K562 (cell line): ENCODE measurements around the gene FIGLA. TPM values are rescaled to one million over a fixed set of nuclear protein-coding genes. Genes with fewer than 3 reads are reported as not detected.

Source experiments
- ARID3A ChIP-seq: IDR thresholded peaks from 2 replicates; pipeline ENCODE4 v1.6.1; 2012; ENCODE audit warnings: low read depth, low read length, improper control_type of control experiment, borderline replicate concordance
- ATF6 ChIP-seq: sonication (generic); formaldehyde crosslinking; IDR thresholded peaks from 2 replicates; pipeline ENCODE4 v1.4.0; 2020; ENCODE audit warnings: mild to moderate bottlenecking, missing genetic modification reagents
- ATF7 ChIP-seq: fragments of 450-650 bp; IDR thresholded peaks from 2 replicates; pipeline ENCODE4 v1.7.1; 2014; ENCODE audit warnings: mild to moderate bottlenecking, moderate library complexity
- CREB3L1 ChIP-seq: fragments of 450-650 bp; IDR thresholded peaks from 2 replicates; pipeline ENCODE4 v1.6.1; 2014; ENCODE audit warnings: low read depth, mild to moderate bottlenecking, moderate library complexity, borderline replicate concordance
- MLX ChIP-seq, 2 experiments: fragments of 450-650 bp in 1 of 2; sonication (generic) in 1 of 2; formaldehyde crosslinking; conservative IDR thresholded peaks; 2 replicates each; pipeline versions ENCODE4 v1.4.0 to v1.8.1; 2020 to 2022; ENCODE audit warnings: mild to moderate bottlenecking in 1 of 2, missing genetic modification reagents in 1 of 2
- NR1H2 ChIP-seq: sonication (generic); formaldehyde crosslinking; IDR thresholded peaks from 2 replicates; pipeline ENCODE4 v1.4.0; 2020; ENCODE audit warnings: mild to moderate bottlenecking, missing genetic modification reagents
- PURB ChIP-seq: sonication (generic); formaldehyde crosslinking; IDR thresholded peaks from 2 replicates; pipeline ENCODE4 v1.9.0; 2021; ENCODE audit warnings: low read depth, mild to moderate bottlenecking, missing genetic modification reagents
- TAF1 ChIP-seq: IDR thresholded peaks from 2 replicates; pipeline ENCODE4 v1.6.1; 2011; ENCODE audit warnings: mild to moderate bottlenecking, low read length, moderate library complexity; ENCODE audit not compliant: insufficient read depth, control insufficient read depth, severe bottlenecking; ENCODE audit errors: extremely low read depth
- XRCC4 ChIP-seq: IDR thresholded peaks from one replicate; pipeline ENCODE4 v1.6.1; 2011; ENCODE audit not compliant: insufficient read depth, insufficient read length; ENCODE audit errors: extremely low read depth
- ZBTB8A ChIP-seq: fragments of 450-650 bp; IDR thresholded peaks from 2 replicates; pipeline ENCODE4 v1.6.1; 2018; ENCODE audit warnings: mild to moderate bottlenecking, moderate library complexity; ENCODE audit not compliant: partially characterized antibody
- ZNF165 ChIP-seq: fragments of 250-450 bp; sonication (Bioruptor Pico); IDR thresholded peaks from 2 replicates; pipeline ENCODE4 v1.4.0; 2020; ENCODE audit warnings: borderline replicate concordance
- ZNF639 ChIP-seq, 2 experiments: fragments of 200-800 bp in 1 of 2; sonication (Bioruptor generic) in 1 of 2; sonication (generic) in 1 of 2; formaldehyde crosslinking in 1 of 2; IDR thresholded peaks in 1 of 2; conservative IDR thresholded peaks in 1 of 2; 2 replicates each; pipeline versions ENCODE4 v1.5.0 to v1.6.1; 2016 to 2020; ENCODE audit warnings: missing compliant biosample characterization in 1 of 2, missing genetic modification characterization in 1 of 2, missing genetic modification reagents in 1 of 2
- polyA plus RNA-seq, 8 experiments: library from polyadenylated mRNA; depleted of rRNA in 4 of 8; stranded (reverse) in 5 of 8; unstranded in 3 of 8; fragments of >200 nt; fragmentation: Nextera tagmentation in 2 of 8; fragmentation: Illumina TruSeq in 1 of 8; extraction: Ambion mirVana in 2 of 8; extraction: Trizol in 1 of 8; gene quantifications; 2 replicates each; pipeline versions ENCODE4 v1.2.1 to v1.2.3, GENCODE V29; 2011 to 2014; ENCODE audit warnings: inconsistent platforms in 1 of 8, missing spikeins in 1 of 8
- total RNA-seq, 7 experiments: library from RNA; depleted of rRNA in 6 of 7; stranded (reverse); fragments of >200 nt in 6 of 7; fragmentation: Illumina TruSeq in 2 of 7; extraction: Trizol in 2 of 7; gene quantifications; 2 replicates each; pipeline versions ENCODE4 v1.2.1 to v1.2.3, GENCODE V29; 2011 to 2021; ENCODE audit warnings: low replicate concordance in 1 of 7

The FIGLA gene
- total and polyA plus RNA-seq, 9 of the 15 experiments (the other 6 are each of a cell fraction or from before 2014, with no cell fraction given) = not detected

- TF ChIP-seq MLX (CRISPR knock-in tag; conservative IDR thresholded peaks at IDR 0.05) (no peak), ATF6 (no peak), TAF1 (no peak), CREB3L1 (no peak), ZBTB8A (no peak), ZNF165 (CRISPR knock-in tag) (no peak), NR1H2 (CRISPR knock-in tag) (no peak), XRCC4 (no peak), ZNF639 (CRISPR knock-in tag; conservative IDR thresholded peaks at IDR 0.05 in 1 of 2, IDR thresholded peaks at IDR 0.05 in 1 of 2) (no peak), ARID3A (no peak), PURB (no peak), ATF7 (no peak)
These were observed 44.1 kb downstream of the FIGLA start (continued) for GRCh38 chr2:70746094-70746974.
